ENCODE results near the gene PNPLA6.

PNPLA6 gene

DNA sequence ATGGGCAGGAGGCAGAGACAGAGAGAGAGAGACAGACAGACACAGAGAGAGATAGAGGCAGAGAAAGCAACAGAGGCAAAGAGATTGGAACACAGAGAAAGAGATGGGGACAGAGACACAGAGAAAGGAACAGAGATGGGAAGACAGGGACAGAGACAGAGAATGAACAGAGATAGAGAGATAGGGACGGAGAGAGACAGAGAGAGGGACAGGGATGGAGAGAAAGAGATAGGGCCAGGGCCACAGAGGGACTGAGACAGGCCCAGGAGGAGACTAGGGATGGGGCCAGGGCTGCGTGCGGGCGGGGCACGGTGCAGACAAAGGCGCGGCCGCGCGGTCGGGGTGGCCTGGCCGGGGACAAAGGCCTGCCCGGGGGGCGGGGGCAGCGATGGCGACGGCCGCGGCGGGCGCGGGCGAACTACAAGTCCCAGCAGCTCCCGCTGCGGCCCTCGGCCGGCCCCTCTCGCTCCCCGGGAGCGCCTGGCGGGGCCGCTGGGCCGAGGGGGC, 19.8 kb upstream of the PNPLA6 start, which contains the start of gene ZNF358:
ZNF358 (plus strand) TSS at position 459 of the 507 bp plus-strand sequence. CDS start 3,140 bp downstream, outside the sequence.
- peak; percentile 48 for DNase-seq (ENCODE audit: low read depth in 2 of 2)

DNA sequence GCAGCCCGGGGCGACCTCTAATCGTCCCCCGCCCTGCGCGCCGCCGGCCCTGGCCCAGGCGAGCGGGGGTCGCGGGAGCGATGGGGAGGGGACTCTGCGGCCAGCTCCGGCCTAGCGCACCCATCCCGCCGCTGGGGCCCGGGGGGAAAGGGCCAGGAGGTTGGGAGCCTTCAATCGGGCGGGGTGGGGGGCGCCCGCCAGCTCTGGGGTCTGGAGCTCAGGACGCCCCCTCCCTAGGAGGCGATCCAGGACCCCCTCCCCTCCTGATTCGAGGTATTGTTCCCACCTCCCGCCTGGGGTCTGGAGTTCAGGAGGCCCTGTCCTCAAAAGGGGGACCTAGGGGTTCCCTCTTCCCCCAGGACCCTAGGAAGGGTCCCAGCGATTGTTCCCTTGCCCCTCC, 19.2 kb upstream of the PNPLA6 start:
- no peak for DNase-seq (ENCODE audit: low read depth in 2 of 2)

GRCh38 chr19:7516878-7517277, 18.6 kb upstream of the PNPLA6 start:
- no peak for DNase-seq (ENCODE audit: low read depth in 2 of 2)

DNA sequence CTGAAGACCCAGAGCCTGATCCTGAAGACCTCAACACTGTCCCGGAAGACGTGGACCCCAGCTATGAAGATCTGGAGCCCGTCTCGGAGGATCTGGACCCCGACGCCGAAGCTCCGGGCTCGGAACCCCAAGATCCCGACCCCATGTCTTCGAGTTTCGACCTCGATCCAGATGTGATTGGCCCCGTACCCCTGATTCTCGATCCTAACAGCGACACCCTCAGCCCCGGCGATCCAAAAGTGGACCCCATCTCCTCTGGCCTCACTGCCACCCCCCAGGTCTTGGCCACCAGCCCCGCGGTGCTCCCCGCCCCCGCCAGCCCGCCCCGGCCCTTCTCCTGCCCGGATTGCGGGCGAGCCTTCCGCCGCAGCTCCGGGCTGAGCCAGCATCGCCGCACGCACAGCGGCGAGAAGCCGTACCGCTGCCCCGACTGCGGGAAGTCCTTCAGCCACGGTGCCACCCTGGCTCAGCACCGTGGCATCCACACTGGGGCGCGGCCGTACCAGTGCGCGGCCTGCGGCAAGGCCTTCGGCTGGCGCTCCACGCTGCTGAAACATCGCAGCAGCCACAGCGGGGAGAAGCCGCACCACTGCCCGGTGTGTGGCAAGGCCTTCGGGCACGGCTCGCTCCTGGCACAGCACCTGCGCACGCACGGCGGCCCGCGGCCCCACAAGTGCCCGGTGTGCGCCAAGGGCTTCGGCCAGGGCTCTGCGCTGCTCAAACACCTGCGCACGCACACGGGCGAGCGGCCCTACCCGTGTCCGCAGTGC, 16.0 kb upstream of the PNPLA6 start:
- no peak for DNase-seq (ENCODE audit: low read depth in 2 of 2)

- no peak for DNase-seq (ENCODE audit: low read depth in 2 of 2)
Observed at GRCh38 chr19:7520131-7521051, 15.1 kb upstream of the PNPLA6 start.

DNA sequence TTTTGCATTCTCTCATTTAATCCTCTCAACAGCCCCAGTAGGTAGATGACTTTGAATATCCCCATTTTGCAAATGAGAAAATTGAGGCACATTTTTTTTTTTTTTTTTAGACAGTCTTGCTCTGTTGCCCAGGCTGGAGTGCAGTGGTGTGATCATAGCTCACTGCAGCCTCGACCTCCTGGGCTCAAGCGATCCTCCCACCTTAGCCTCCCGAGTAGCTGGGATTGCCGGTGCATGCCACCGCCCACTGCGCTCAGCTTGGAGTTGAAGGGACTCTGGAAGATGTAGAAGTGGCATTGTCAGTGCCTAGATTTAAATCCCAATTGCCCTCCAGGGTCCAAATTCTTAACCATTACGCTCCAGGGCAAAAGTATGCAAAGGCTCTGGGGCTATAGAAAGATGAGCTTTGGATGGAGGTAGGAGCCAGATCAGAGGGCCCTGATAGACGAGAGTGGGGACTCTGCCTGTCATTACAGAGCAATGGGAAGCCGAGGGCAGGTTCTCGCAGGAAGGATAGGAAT, 13.9 kb upstream of the PNPLA6 start:
- DNase-seq (ENCODE audit: low read depth in 2 of 2), result no peak

GRCh38 chr19:7522072-7522922, 13.2 kb upstream of the PNPLA6 start, which contains the start of gene MCOLN1:
Gene MCOLN1 (plus strand): TSS chr19:7522624. CDS start chr19:7522751, 127 bp downstream.
- DNase-seq (ENCODE audit: low read depth in 2 of 2), result peak; percentile 99 to 100

GRCh38 chr19:7522923-7523667, 12.4 kb upstream of the PNPLA6 start:
- no peak for DNase-seq (ENCODE audit: low read depth in 2 of 2)

DNA sequence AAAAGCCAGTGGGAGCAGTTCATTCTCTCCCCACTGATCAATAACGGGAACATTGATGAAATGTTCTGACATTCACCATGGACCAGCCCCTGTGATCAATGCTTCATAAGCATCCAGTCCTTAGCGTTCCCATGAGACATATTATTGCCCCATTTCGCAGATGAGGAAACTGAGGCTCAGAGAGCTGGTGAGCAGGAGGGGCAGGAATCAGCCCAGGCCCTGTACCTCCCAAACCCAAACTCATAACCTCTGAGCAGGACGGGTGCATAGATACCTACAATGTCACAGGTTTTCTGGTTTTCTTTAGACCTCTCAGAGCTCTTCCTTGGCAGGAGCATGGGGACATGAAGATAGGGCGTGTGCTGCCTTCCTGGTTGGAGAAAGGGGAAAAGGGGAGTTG, 11.0 kb upstream of the PNPLA6 start:
- no peak for DNase-seq (ENCODE audit: low read depth in 2 of 2)

DNA sequence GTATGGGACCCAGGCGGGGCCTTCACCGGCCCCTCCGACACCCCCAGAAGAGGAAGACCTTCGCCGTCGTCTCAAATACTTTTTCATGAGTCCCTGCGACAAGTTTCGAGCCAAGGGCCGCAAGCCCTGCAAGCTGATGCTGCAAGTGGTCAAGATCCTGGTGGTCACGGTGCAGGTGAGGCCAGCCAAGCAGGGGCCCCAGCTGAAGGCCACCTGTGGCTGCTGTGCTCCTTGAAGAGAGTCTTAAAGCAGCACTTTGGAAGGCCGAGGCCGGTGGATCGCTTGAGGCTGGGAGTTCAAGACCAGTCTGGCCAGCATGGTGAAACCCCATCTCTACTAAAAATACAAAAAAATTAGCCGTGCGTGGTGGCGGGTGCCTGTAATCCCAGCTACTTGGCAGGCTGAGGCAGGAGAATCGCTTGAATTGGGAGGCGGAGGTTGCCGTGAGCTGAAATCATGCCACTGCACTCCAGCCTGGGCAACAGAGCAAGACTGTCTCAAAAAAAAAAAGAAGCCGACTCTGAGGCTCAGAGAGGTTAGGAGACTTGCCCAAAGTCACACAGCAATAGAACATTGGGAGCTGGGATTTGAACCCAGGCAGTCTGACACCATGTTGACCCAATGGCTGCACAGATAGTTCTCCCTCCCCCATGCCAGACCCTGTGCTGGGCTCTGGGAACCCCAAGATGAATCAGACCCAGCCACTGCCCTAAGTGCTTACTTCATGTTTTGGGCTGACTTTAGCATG, 10.4 kb upstream of the PNPLA6 start:
- no peak for DNase-seq (ENCODE audit: low read depth in 2 of 2)

DNA sequence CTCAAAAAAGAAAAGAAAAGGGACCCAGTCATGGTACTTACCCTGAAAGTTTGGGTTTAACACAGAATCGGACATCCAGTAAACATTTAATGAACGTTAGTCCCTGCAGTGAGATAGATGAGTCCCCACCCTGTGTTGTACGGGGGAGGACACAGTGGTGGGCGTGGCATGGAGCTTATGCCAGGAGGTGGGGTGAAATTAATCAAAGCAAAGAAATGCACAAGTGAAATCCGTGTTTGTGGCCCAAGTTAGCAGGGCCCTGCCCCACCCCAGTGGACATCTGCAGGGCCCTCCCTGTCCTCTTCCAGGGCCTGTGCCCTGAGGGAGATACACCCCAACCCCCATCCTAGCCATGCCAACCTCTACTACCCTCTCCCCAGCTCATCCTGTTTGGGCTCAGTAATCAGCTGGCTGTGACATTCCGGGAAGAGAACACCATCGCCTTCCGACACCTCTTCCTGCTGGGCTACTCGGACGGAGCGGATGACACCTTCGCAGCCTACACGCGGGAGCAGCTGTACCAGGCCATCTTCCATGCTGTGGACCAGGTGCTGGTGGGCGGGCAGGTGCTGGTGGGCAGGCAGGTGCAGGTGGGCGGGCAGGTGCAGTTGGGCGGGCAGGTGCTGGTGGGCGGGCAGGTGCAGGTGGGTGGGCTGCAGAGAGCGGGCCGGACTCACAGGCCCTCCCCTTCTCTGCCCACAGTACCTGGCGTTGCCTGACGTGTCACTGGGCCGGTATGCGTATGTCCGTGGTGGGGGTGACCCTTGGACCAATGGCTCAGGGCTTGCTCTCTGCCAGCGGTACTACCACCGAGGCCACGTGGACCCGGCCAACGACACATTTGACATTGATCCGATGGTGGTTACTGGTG, 9.2 kb upstream of the PNPLA6 start:
- no peak for DNase-seq (ENCODE audit: low read depth in 2 of 2)

- DNase-seq (ENCODE audit: low read depth in 2 of 2), result no peak
Observed at GRCh38 chr19:7527516-7528191, 7.9 kb upstream of the PNPLA6 start.

GRCh38 chr19:7528192-7528519, 7.4 kb upstream of the PNPLA6 start:
- no peak for DNase-seq (ENCODE audit: low read depth in 2 of 2)

DNA sequence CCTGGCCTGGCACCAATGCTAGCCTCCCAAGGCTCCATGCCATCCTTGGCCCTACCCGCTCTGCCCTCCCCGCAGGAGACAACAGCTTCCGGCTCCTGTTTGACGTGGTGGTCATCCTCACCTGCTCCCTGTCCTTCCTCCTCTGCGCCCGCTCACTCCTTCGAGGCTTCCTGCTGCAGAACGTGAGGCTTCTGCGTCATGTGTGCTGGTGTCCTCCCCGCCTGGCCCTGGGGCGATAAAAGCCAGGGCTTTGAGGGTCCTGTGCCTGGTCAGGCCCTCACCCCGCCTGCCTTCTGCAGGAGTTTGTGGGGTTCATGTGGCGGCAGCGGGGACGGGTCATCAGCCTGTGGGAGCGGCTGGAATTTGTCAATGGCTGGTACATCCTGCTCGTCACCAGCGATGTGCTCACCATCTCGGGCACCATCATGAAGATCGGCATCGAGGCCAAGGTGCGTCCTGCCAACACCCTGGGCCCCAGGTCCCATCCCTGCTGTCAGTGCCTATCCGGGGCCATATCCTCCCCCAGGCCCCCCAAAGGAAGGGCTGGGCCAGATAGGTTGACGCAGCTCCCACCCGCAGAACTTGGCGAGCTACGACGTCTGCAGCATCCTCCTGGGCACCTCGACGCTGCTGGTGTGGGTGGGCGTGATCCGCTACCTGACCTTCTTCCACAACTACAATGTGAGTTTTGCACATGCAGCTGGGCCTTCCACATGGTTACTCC, 6.8 kb upstream of the PNPLA6 start:
- no peak for DNase-seq (ENCODE audit: low read depth in 2 of 2)

- no peak for DNase-seq (ENCODE audit: low read depth in 2 of 2)
Observed at GRCh38 chr19:7529246-7529600, 6.3 kb upstream of the PNPLA6 start.

GRCh38 chr19:7529610-7530490, 5.7 kb upstream of the PNPLA6 start:
- no peak for DNase-seq (ENCODE audit: low read depth in 2 of 2)

Measured in stimulated activated CD8-positive, alpha-beta memory T cell treated with anti-CD3 and anti-CD28 coated beads, Interleukin-2, amount 100 ng/mL, for 48 hours (primary cell).